Breast epithelium (tissue), 3 donors: Measurements from ENCODE around the gene METRNL.

ENCODE experiments used
- POLR2A ChIP-seq: fragments of 450-650 bp; IDR thresholded peaks from one replicate; pipeline ENCODE4 v1.6.1; 2016; ENCODE audit warnings: antibody characterized with exemption, mild to moderate bottlenecking, moderate library complexity
- TF ChIP-seq, protein P1 (sequence below), 3 donors: fragments of 450-650 bp; IDR thresholded peaks; one replicate each; pipeline ENCODE4 v1.5.1; 2016 to 2017; ENCODE audit warnings: antibody characterized with exemption in 3 of 3, mild to moderate bottlenecking in 3 of 3, moderate library complexity in 3 of 3

GRCh38 chr17:83118071-83118841 is 38.8 kb downstream of the METRNL start:
- TF ChIP-seq, protein P1, sequence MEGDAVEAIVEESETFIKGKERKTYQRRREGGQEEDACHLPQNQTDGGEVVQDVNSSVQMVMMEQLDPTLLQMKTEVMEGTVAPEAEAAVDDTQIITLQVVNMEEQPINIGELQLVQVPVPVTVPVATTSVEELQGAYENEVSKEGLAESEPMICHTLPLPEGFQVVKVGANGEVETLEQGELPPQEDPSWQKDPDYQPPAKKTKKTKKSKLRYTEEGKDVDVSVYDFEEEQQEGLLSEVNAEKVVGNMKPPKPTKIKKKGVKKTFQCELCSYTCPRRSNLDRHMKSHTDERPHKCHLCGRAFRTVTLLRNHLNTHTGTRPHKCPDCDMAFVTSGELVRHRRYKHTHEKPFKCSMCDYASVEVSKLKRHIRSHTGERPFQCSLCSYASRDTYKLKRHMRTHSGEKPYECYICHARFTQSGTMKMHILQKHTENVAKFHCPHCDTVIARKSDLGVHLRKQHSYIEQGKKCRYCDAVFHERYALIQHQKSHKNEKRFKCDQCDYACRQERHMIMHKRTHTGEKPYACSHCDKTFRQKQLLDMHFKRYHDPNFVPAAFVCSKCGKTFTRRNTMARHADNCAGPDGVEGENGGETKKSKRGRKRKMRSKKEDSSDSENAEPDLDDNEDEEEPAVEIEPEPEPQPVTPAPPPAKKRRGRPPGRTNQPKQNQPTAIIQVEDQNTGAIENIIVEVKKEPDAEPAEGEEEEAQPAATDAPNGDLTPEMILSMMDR (IDR thresholded peaks at IDR 0.05), result no peak
- TF ChIP-seq POLR2A, result no peak
